Endothelial cell of umbilical vein (primary cell): ENCODE measurements around the gene BIN1.

Experiments used
- FOS ChIP-seq: IDR thresholded peaks from 2 replicates; pipeline ENCODE4 v1.6.1; 2011; ENCODE audit warnings: mild to moderate bottlenecking, low read length, moderate library complexity, borderline replicate concordance; ENCODE audit not compliant: insufficient read depth
- JUN ChIP-seq: IDR thresholded peaks from 2 replicates; pipeline ENCODE4 v1.6.1; 2011; ENCODE audit warnings: borderline replicate concordance, low read depth; ENCODE audit not compliant: insufficient read length, insufficient read depth
- MAX ChIP-seq: IDR thresholded peaks from 2 replicates; pipeline ENCODE4 v1.6.1; 2011; ENCODE audit not compliant: insufficient read depth, insufficient read length
- MYC ChIP-seq: IDR thresholded peaks from one replicate; pipeline ENCODE4 v1.6.1; 2011; ENCODE audit warnings: mild to moderate bottlenecking, low read depth, low read length
- POLR2A ChIP-seq: IDR thresholded peaks from 2 replicates; pipeline ENCODE4 v1.6.1; 2012; ENCODE audit warnings: low read depth, mild to moderate bottlenecking, control low read depth, low read length
- POLR2AphosphoS5 ChIP-seq: IDR thresholded peaks from 2 replicates; pipeline ENCODE4 v1.6.1; 2012; ENCODE audit warnings: low read depth, mild to moderate bottlenecking, control low read depth, low read length, moderate library complexity; ENCODE audit not compliant: insufficient read depth
- TF ChIP-seq, protein P1 (sequence below), 2 donors: IDR thresholded peaks; 1 replicate in 1 of 2; 2 replicates in 1 of 2; pipeline ENCODE4 v1.5.1; 2011; ENCODE audit warnings: low read length in 2 of 2, mild to moderate bottlenecking in 2 of 2, moderate library complexity in 2 of 2, control low read depth in 1 of 2, inconsistent platforms in 1 of 2, low read depth in 1 of 2; ENCODE audit not compliant: insufficient read depth in 1 of 2; ENCODE audit errors: extremely low read depth in 1 of 2

GRCh38 chr2:127104166-127104660 is 2.7 kb downstream of the BIN1 start:
- TF ChIP-seq MAX (no peak), POLR2A (no peak), POLR2AphosphoS5 (no peak), JUN (no peak), MYC (no peak), FOS (no peak)
- TF ChIP-seq, protein P1, sequence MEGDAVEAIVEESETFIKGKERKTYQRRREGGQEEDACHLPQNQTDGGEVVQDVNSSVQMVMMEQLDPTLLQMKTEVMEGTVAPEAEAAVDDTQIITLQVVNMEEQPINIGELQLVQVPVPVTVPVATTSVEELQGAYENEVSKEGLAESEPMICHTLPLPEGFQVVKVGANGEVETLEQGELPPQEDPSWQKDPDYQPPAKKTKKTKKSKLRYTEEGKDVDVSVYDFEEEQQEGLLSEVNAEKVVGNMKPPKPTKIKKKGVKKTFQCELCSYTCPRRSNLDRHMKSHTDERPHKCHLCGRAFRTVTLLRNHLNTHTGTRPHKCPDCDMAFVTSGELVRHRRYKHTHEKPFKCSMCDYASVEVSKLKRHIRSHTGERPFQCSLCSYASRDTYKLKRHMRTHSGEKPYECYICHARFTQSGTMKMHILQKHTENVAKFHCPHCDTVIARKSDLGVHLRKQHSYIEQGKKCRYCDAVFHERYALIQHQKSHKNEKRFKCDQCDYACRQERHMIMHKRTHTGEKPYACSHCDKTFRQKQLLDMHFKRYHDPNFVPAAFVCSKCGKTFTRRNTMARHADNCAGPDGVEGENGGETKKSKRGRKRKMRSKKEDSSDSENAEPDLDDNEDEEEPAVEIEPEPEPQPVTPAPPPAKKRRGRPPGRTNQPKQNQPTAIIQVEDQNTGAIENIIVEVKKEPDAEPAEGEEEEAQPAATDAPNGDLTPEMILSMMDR (IDR thresholded peaks at IDR 0.05; ENCODE audit: extremely low read depth in 1 of 2, insufficient read depth in 1 of 2, low read depth in 1 of 2, low read length in 2 of 2) = no peak
